NCI-H345 treated with DMSO at 0.1 percent for 48 hours (cell line): ENCODE results near the gene GAB4.

Source experiments
- DNase-seq: peaks from one replicate; lab custom pipeline; 2025; ENCODE audit not compliant: unreplicated experiment; lab: John Stamatoyannopoulos, UW

GAB4 gene

GRCh38 chr22:16988257-16988656 lies 19.8 kb downstream of the GAB4 start:
- no peak for DNase-seq

GRCh38 chr22:16987822-16988221 lies 20.2 kb downstream of the GAB4 start:
- DNase-seq, result no peak

GRCh38 chr22:16975155-16975885 lies 32.7 kb downstream of the GAB4 start:
- DNase-seq, result no peak

GRCh38 chr22:16974298-16975084 lies 33.5 kb downstream of the GAB4 start:
- no peak for DNase-seq

- no peak for DNase-seq
These were observed 34.3 kb downstream of the GAB4 start for GRCh38 chr22:16973591-16974297.

- DNase-seq, result no peak
These were observed 35.7 kb downstream of the GAB4 start for GRCh38 chr22:16972311-16972710.

GRCh38 chr22:16970446-16970845 lies 37.6 kb downstream of the GAB4 start:
- DNase-seq, result no peak

- DNase-seq, result no peak
These were observed 38.3 kb downstream of the GAB4 start for GRCh38 chr22:16969508-16970327.

- no peak for DNase-seq
These were observed 39.8 kb downstream of the GAB4 start for GRCh38 chr22:16968218-16968595.

GRCh38 chr22:16967453-16968217 lies 40.4 kb downstream of the GAB4 start:
- no peak for DNase-seq

GRCh38 chr22:16966251-16966650 lies 41.8 kb downstream of the GAB4 start:
- no peak for DNase-seq

GRCh38 chr22:16965560-16965959 lies 42.5 kb downstream of the GAB4 start:
- DNase-seq, result no peak

- DNase-seq, result no peak
These were observed 42.9 kb downstream of the GAB4 start for GRCh38 chr22:16965083-16965482.

GRCh38 chr22:16964366-16964765 lies 43.7 kb downstream of the GAB4 start:
- DNase-seq, result no peak

GRCh38 chr22:16963189-16963945 lies 44.7 kb downstream of the GAB4 start:
- DNase-seq, result no peak

- DNase-seq, result no peak
These were observed 45.5 kb downstream of the GAB4 start for GRCh38 chr22:16962501-16962900.

- DNase-seq, result no peak
These were observed 46.4 kb downstream of the GAB4 start for GRCh38 chr22:16961477-16962186.

GRCh38 chr22:16960884-16961249 lies 47.2 kb downstream of the GAB4 start:
- DNase-seq, result no peak
